H7 (cell line): ENCODE results near the gene VTN. TPM values are rescaled to one million over a fixed set of nuclear protein-coding genes. Genes with fewer than 3 reads are reported as not detected.

Experiments used
- DNase-seq: peaks from one replicate; pipeline ENCODE4 v3.0.0; 2012
- H3K27me3 ChIP-seq: 2 replicates; pipeline ENCODE4 v1.6.0; 2011; ENCODE audit warnings: mild to moderate bottlenecking, low read length; ENCODE audit not compliant: control insufficient read depth, insufficient read depth
- H3K36me3 ChIP-seq: replicated peaks from 2 replicates; pipeline ENCODE4 v1.5.1; 2011; ENCODE audit warnings: low read length; ENCODE audit not compliant: control insufficient read depth, insufficient read depth
- H3K4me3 ChIP-seq: 2 replicates; pipeline ENCODE4 v1.5.1; 2011; ENCODE audit warnings: low read depth, mild to moderate bottlenecking, control low read depth, low read length, moderate library complexity; ENCODE audit not compliant: insufficient read depth
- total RNA-seq: library from RNA; depleted of rRNA; stranded (reverse); fragments of >200 nt; shearing (Covaris generic); gene quantifications from 2 replicates; pipeline ENCODE4 v1.2.3, GENCODE V29; 2014; rRNA removed

VTN gene, protein sequence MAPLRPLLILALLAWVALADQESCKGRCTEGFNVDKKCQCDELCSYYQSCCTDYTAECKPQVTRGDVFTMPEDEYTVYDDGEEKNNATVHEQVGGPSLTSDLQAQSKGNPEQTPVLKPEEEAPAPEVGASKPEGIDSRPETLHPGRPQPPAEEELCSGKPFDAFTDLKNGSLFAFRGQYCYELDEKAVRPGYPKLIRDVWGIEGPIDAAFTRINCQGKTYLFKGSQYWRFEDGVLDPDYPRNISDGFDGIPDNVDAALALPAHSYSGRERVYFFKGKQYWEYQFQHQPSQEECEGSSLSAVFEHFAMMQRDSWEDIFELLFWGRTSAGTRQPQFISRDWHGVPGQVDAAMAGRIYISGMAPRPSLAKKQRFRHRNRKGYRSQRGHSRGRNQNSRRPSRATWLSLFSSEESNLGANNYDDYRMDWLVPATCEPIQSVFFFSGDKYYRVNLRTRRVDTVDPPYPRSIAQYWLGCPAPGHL
- 0.04 and 0.14 TPM in 2 replicates for total RNA-seq

DNA sequence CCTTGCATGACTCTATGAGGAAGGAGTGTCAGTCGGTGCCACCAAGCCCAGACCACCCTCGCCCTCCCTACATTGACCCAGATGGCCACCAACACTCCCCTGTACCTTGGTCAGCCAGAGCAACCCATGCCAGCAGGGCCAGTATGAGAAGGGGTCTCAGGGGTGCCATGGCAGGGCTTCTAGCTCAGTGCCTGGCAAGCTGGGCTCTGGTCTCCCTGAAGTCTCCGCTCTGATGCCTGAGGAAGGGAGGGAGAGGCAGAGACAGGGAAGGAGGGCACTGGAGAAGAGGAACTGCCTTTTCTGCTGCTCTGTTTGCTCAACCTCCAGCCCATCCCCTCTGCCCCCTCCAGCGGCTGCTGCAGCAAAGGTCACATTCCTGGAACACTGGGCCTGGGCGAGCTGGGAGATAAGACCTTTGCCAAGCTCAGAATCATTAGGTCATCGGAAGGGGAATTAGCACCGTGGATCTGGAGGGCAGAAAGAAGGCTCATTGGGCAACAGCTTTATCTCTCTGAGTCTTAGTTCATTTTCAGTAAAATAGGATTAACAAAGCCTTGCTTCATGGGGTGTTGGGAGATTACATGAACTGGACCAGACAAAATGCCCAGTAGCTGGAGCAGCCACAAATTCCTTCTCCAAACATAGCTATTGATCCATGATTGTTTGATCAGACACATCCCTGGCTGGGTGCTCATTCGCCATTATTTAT lies at the start of gene VTN:
VTN (minus strand) TSS at position 273 of the 709 bp plus-strand sequence; CDS start at position 169, 104 bp downstream.
- peaks cover 20% of the 10 kb centered on the region for H3K27me3 ChIP-seq
- peak; percentile 81 for DNase-seq
- peak within 1 kb of the TSS; percentile 12; the same call in 1 of the 2 replicates for H3K4me3 ChIP-seq

DNA sequence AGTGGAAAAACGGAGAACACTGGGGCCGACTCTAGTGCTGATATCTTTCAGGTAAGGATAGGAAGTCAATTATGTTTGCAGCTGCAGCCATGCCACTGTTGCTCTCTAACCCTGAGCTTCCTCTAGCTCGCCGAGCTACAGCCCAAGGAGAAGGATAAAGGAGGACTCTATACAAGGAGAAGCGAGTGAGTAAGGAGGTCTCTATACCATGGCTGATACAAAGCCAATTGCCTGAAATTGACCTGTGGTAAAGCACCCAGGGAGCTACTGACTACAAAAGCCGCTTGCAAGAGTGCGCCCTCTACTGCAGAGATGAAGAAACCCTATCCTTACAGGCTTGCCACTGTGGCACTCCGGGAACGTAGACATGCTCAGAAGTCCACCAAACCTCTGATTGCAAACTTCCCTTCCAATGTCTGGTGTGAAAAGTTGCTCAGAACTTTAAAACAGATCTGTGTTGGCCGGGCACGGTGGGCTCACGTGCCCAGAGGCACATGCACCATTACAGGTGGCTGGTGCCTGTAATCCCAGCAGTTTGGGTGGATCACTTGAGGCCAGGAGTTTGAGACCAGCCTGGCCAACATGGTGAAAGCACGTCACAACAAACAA lies 46.7 kb upstream of the VTN start:
- DNase-seq: peak; percentile 72
- Histone ChIP-seq H3K4me3 (no peak overlapping the region), H3K36me3 (no peaks in the 10 kb centered on the region), H3K27me3 (peaks cover 19% of the 10 kb centered on the region)

More for the DNA sequence above, at the start of gene VTN:
- H3K36me3 ChIP-seq: no peaks in the 10 kb centered on the region

DNA sequence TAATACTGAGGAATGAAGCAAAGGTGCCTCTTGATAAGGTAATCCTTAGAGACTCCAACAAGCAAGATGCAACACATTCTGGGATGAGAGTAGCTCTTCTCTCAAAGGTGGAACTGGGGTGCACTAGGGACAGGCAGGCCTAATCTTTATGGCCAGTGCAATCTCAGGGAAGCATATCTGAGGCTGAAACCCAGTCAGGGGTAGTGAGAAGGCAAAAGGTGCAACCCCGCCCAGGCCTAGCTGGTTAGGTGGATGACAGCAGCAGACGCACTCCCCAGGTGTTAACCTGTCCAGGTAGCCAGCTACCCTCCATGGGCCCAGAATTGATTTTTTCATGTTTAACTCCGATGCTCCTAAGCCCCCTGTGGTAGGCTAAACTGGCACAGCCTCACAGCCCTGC lies 45.8 kb upstream of the VTN start:
- Histone ChIP-seq H3K27me3 (peaks cover 21% of the 10 kb centered on the region), H3K4me3 (no peak overlapping the region), H3K36me3 (no peaks in the 10 kb centered on the region)
- no peak for DNase-seq

DNA sequence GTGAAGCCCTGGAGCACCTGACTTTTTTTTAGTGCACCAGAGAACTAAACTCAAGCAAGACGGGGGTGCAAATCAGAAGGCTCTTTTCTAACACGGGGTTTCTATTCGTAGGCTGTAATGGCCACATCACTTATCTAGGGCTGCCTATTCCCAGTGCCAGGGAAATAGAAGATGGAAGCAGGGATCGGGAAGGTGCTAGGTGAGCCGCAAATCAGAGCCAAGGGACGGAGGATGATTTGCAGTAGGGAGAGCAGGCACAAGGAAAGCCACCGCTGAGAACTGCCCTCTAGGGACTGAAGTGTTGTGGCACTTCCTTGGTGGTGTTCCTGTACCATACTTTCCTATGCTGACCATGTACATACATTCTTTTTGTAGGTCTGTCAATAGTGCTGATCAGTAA lies 43.7 kb upstream of the VTN start:
- peaks cover 21% of the 10 kb centered on the region for H3K27me3 ChIP-seq
- no peak overlapping the region for H3K4me3 ChIP-seq
- DNase-seq: no peak
- H3K36me3 ChIP-seq: no peaks in the 10 kb centered on the region

DNA sequence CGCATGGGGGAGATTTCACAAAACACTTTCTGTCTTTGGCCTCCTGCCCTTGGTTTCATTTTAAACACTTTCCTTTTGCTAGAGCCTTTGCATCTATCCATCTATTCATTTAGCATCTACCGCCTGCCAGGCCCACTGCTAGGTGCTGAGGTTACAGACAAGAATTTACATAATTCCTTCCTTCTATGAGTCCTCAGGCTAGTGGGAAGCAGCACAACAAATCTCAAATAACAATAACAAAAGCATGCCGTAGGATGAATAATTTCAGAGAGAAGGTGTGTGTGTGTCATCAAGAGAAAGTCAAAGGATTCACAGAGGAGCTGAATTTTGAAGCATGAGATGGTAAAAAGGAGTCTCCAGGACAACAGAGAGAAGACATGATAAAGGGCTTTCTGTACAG lies 42.0 kb upstream of the VTN start:
- DNase-seq: no peak
- Histone ChIP-seq H3K4me3 (no peak overlapping the region), H3K27me3 (peaks cover 18% of the 10 kb centered on the region), H3K36me3 (no peaks in the 10 kb centered on the region)

DNA sequence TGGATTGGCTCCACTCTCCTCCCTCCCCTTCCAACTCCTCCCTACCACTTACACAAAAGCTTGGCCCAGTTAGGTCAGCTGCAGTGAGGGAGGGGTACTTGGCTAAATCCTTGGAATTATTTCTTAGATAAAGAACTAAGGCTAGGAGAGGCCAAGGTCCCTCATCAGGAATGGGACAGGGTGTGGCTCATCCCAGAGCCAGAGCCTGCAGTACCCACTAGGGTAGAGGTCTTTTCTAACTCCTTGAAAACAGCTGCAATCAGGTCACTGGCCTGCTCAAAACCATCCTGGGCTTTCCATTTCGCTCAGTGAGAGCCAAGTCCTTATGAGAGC lies 37.8 kb upstream of the VTN start:
- no peak overlapping the region for H3K4me3 ChIP-seq
- peaks cover 5% of the 10 kb centered on the region; the same call in 1 of the 2 replicates for H3K27me3 ChIP-seq
- DNase-seq: no peak
- no peaks in the 10 kb centered on the region; the same call in 1 of the 2 replicates for H3K36me3 ChIP-seq

DNA sequence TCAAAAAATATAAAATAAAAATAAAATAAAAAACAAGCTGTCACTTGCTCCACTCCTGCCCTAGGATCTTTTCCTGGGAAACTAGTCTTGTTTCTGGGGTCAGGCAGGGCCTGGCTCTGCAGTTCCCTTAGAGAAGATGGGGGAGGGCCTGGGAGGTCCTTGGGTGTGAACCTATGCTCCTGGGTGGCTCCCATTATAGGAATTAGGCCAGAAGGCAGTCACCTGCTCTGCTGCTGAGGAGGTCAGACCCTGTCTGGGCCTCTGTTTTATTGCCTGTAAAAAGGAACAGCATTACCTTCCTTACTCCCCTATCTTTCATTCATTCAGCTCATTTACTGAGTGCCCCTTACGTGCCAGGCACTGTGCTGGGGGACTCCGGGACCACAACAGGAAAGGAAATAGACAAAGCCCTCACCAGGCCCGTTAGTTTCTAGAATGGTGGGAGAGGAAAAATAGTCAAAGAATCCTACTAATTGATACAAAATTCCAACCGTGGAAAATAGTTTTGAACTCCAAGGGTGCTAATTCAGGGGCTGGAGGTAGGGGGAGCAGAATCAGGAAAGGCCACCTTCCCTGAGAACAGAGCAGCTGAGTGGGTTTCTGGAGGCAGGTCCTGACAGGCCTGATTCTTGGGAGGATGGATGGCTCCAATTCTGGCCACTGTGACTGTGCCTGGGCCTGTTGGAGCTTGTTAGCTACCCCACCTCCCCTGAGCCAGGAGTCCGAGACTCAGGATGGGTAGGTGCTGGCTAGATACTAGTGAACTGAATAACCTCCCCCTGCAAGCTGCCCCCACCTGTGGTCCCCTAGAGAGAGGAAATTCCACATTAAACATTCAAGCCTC lies 37.2 kb upstream of the VTN start:
- Histone ChIP-seq H3K27me3 (peaks cover 5% of the 10 kb centered on the region; the same call in 1 of the 2 replicates), H3K4me3 (no peak overlapping the region), H3K36me3 (no peaks in the 10 kb centered on the region; the same call in 1 of the 2 replicates)
- DNase-seq: peak; percentile 72

DNA sequence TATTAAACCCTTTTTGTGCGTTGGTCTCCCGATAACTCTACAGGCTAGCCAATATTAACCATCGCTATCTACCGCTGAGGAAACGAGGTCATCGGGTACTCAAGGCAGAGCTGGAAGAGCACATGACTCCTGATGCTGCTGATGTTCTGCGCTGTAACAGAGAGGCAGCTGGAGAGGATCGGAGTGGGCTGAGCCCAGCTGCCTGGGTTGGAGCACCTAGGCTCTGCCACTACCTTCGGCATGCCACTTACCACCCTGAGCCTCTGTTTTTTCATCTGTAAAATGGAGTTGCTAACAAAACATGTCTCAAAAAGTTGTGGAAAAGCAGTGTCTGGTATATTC lies 36.3 kb upstream of the VTN start:
- peak; percentile 51 for DNase-seq
- peaks cover 5% of the 10 kb centered on the region; the same call in 1 of the 2 replicates for H3K27me3 ChIP-seq
- H3K36me3 ChIP-seq: no peaks in the 10 kb centered on the region; the same call in 1 of the 2 replicates
- H3K4me3 ChIP-seq: peak overlapping the region; percentile 68

DNA sequence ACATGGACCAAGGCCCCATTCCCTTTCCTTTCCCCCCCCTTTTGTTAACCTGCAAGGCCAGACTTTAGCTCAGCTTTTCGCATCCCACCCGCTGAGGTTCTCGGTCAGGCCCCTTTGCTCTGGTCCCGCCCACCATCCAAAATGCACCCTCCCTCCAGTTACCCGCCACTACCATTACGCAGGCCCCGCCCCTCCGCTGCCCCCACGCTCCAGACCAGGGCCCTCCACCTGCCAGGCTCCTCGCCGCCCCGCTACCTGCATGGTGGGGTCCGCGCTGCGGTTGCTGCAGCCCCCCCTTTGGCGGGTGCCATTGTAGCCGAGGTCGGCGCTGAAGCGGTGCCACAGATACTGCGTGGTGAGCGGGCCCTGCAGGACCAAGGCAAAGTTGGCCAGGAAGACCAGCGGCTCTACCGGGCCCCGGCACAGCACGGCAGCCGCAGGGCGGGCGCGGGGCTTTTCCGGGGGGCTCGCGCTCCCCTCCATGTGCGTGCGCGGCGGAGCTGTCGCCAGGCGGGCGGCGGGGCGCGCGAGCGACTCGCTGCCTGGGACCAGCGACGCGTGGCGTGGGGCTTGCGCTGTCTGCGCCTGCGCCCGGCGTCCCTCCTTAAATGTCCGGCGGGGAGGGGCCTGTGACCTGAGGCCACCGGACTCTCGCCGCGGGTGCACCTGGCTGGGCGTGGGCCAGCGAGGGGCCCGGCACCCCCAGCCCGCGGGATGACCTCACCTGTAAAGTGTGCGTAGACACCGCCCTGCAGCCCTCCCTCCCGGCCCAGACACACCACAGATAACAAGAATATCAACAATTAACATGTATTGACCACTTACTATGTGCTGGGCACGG lies 35.7 kb upstream of the VTN start, which contains the start of gene SLC46A1:
SLC46A1 (minus strand) TSS at position 581 of the 841 bp plus-strand sequence; CDS start at position 483, 98 bp downstream.
- H3K36me3 ChIP-seq: no peaks in the 10 kb centered on the region; the same call in 1 of the 2 replicates
- peak within 1 kb of the TSS; percentile 68 for H3K4me3 ChIP-seq
- H3K27me3 ChIP-seq: peaks cover 3% of the 10 kb centered on the region; the same call in 1 of the 2 replicates
- peak; percentile 92 for DNase-seq

DNA sequence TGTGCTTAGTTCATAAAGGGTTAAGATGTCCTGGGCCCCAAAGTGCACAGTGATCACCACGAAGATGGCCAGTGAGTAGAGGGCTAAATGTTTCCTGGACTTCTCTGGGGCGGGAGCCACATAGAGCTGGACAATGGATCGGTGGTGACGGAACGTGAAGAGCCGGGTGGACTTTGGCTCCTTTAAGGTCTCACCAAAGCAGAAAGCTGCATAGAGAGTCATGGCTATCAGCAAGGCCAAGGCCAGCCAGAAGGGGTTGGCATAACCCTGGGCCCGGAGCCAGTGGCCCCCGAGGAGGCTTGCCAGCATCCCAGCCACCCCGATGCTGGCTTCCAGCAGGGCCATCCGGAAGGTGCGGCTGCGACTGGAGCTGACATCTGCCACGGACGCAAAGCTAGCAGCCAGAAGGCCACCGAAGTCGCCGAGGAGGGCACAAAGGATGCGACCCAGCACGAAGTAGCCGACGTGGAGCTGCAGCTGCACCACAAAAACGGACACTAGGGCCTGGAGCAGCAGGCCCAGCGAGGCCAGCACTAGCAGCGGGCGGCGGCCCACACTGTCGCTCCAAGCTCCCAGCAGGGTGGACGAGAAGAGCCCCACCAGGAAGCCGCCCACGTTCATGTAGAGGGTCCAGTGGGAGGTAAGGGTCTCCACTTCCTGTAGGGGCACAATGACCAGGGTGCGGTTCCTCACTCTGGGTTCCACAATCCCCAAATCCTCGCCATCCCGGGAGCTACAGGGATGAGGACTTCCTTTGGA lies 34.9 kb upstream of the VTN start:
- Histone ChIP-seq H3K36me3 (no peaks in the 10 kb centered on the region; the same call in 1 of the 2 replicates), H3K27me3 (peaks cover 3% of the 10 kb centered on the region; the same call in 1 of the 2 replicates), H3K4me3 (peak overlapping the region; percentile 68)
- DNase-seq: peak; percentile 60

DNA sequence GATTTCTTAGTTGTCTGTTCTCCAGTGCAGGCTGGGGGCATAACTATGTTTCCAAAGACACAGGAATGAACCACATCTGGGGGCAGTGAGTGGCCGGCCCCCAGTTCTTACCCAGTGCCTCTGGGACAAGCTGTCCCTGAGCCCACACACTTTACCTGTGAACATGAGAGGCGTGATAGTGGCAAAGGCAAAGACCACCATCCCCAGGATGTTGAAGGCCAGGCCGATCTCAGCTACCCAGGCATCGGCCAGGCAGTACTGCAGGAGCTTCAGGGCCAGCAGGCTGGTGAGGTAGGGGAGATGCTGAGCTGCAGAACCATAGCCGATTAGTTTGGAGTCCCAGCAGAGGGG lies 34.3 kb upstream of the VTN start:
- peaks cover 1% of the 10 kb centered on the region for H3K36me3 ChIP-seq
- H3K27me3 ChIP-seq: peaks cover 3% of the 10 kb centered on the region; the same call in 1 of the 2 replicates
- no peak overlapping the region for H3K4me3 ChIP-seq
- no peak for DNase-seq

DNA sequence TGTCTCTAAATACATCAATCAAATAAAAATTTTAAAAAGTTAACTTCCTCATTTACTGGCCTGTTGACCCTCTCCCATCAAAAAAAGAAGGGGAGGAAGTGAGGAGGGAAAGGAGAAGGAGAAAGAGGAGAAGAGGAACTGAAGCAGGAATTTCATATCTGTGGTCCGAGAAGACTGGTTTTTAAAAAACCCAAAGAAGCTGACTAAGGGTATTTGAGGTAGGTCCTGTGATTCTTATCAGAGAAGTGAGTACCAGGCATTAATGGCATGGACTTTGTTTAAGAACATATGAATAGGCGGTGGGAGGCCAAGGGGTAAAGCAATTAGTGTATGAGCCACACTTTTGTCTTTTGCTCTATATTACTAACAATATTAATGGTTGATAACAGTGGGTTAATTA lies 33.9 kb upstream of the VTN start:
- H3K4me3 ChIP-seq: no peak overlapping the region

More for the DNA sequence above, 33.9 kb upstream of the VTN start:
- no peak for DNase-seq
- H3K27me3 ChIP-seq: peaks cover 3% of the 10 kb centered on the region; the same call in 1 of the 2 replicates
- H3K36me3 ChIP-seq: peaks cover 3% of the 10 kb centered on the region
